Muscle layer of duodenum (tissue), 2 donors: ENCODE measurements around the gene PHLDA1.

ENCODE experiments used
- H3K27ac ChIP-seq: one replicate; pipeline ENCODE4 v1.7.0; 2013; ENCODE audit warnings: mild to moderate bottlenecking, low read length
- H3K27me3 ChIP-seq: one replicate; pipeline ENCODE4 v1.7.0; 2013; ENCODE audit warnings: low read depth, mild to moderate bottlenecking, control low read depth, low read length
- H3K36me3 ChIP-seq, 2 donors: one replicate each; pipeline ENCODE4 v1.7.0; 2013; ENCODE audit warnings: low read length in 2 of 2, control low read depth in 1 of 2, mild to moderate bottlenecking in 1 of 2; ENCODE audit not compliant: insufficient read depth in 2 of 2, control insufficient read depth in 1 of 2
- H3K4me1 ChIP-seq, 2 donors: one replicate each; pipeline ENCODE4 v1.7.0; 2013; ENCODE audit warnings: low read length in 2 of 2, mild to moderate bottlenecking in 2 of 2, control low read depth in 1 of 2, moderate library complexity in 1 of 2; ENCODE audit not compliant: insufficient read depth in 2 of 2, control insufficient read depth in 1 of 2
- H3K4me3 ChIP-seq, 2 donors: one replicate each; pipeline ENCODE4 v1.7.0; 2013; ENCODE audit warnings: low read length in 2 of 2, low read depth in 1 of 2, mild to moderate bottlenecking in 1 of 2
- H3K9me3 ChIP-seq, 2 donors: one replicate each; pipeline ENCODE4 v1.7.0; 2013; ENCODE audit warnings: low read length in 2 of 2, control low read depth in 1 of 2, mild to moderate bottlenecking in 1 of 2; ENCODE audit not compliant: control insufficient read depth in 1 of 2
- donor health status: healthy.

PHLDA1 gene

DNA sequence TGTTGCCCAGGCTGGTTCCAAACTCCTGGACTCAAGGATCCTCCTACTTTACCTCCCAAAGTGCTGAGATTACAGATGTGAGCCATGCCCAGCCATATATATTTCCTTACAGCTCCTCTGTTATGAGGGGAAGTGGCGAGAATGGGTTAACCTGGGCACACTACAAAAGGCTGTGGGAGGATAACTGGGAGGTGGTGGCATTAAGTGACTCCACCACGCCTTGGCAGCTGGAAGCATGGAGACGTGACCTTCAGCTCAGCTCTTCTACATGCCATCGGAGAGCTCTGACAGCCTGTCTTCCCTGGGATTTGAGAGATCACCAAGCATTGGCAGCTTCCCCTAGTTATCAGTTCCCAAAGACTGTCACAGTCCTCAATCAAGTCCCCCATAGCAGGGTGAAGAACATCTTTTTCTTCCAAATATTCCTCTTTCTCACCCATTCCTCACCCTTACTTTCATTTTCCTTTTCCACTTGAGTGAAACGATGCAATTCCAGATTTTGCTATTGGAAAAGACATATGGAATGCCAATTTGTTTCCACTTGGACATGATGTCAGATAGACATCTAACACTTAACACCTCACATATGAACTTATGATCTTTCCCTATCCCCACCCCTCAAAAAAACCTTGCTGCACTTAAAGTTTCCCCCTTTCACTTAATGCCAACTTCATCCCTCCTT is 48.5 kb downstream of the PHLDA1 start:
- peaks cover 9 to 21% of the 10 kb centered on the region in 2 donors for H3K4me1 ChIP-seq
- H3K27me3 ChIP-seq = no peaks in the 10 kb centered on the region
- H3K27ac ChIP-seq = no peak overlapping the region
- H3K36me3 ChIP-seq = peaks cover 0 to 6% of the 10 kb centered on the region in 2 donors
- H3K4me3 ChIP-seq = peak overlapping the region; percentile 15 to 50
- H3K9me3 ChIP-seq = no peaks in the 10 kb centered on the region

DNA sequence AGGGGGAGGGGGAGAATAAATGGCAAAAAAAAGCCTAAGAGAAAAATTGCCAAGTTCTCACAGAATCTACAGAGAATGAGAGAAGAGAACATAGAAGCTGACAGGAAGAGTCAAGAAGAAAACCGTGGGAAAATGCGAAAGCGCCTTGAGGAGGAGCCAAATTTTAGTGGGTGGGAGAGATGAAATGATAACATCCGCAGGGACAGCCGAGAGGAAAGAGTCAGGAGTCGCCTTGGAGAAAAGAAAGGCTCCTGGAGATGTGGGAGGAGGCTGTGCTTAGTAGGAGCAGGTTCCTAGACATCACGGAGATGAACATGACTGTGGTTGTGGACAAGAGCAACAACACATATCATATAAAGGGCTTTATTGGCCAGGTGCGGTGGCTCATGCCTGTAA is 49.4 kb downstream of the PHLDA1 start:
- no peak overlapping the region for H3K27ac ChIP-seq

DNA sequence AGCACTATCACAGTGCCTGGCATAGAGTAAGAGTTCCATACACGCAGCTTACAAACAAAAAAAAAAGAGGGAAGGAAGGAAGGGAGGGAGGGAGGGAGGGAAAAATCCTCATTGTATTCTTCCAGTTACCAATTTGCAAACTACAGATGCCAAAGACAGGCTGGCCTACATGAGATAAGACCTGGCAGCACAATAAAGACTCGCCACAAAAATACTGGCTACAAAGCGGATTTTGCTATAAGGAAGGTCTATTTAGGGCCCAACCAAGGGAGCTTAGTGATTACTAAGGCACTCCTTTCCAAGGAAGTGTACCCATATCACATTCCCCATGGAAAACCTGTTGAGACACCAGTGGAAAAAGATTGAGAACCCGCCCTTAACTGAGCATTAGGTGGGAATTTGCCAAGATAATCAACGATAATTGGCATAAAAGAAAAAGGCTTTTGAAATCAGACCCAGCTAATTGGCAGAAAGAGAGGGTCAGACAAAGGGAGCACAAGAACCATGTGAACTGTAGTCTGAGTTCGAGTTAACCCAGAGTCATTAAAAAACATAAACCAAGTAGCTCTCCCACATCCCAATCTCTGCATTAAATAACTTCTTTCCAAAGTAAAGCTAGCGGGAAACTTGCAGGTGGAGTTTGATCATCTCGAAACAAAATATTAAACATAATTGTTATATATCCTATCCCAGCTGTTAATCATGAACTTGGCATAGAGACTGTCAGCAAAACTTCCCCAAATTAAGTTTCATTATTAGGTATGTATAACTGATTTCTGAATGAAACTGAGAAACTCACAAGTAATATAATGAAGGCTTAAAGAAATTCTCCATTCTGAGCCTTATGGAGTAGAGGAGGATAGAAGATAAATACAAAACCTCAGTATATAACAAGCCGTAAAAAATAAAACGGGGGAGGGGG is 50.1 kb downstream of the PHLDA1 start:
- peaks cover 11 to 23% of the 10 kb centered on the region in 2 donors for H3K4me1 ChIP-seq
- no peak overlapping the region for H3K4me3 ChIP-seq
- H3K27me3 ChIP-seq = no peaks in the 10 kb centered on the region
- H3K27ac ChIP-seq = no peak overlapping the region
- peaks cover 0 to 7% of the 10 kb centered on the region in 2 donors for H3K36me3 ChIP-seq
- H3K9me3 ChIP-seq = no peaks in the 10 kb centered on the region

More for the DNA sequence above, 49.4 kb downstream of the PHLDA1 start:
- Histone ChIP-seq H3K36me3 (peaks cover 0 to 7% of the 10 kb centered on the region in 2 donors), H3K4me1 (peaks cover 11 to 23% of the 10 kb centered on the region in 2 donors), H3K4me3 (no peak overlapping the region), H3K9me3 (no peaks in the 10 kb centered on the region), H3K27me3 (no peaks in the 10 kb centered on the region)

GRCh38 chr12:75979181-75979580 is 52.4 kb downstream of the PHLDA1 start:
- Histone ChIP-seq H3K27me3 (no peaks in the 10 kb centered on the region), H3K4me1 (peaks cover 11 to 23% of the 10 kb centered on the region in 2 donors), H3K9me3 (no peaks in the 10 kb centered on the region), H3K36me3 (peaks cover 0 to 7% of the 10 kb centered on the region in 2 donors), H3K27ac (peak overlapping the region; percentile 86), H3K4me3 (peak overlapping the region in 1 of 2 donors; percentile 19)

DNA sequence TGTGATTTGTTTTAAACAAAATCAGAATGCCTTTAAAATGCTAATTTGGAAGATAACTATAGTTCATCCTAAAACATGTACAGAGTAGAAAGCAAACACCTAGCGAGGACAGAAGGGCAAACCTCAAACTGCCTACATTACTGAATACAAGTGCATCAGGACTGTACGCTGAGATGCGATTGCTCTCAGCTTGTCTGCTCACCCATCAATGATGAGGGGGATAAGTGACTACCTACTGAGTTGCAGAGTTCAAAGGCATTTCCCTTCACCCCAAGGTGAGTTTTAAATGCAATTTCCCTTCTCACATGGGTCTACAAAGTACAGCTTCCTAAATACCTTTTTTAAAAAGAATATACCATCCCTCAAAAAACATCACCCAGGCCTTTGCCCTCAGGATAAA is 52.9 kb downstream of the PHLDA1 start:
- Histone ChIP-seq H3K4me1 (peaks cover 11 to 23% of the 10 kb centered on the region in 2 donors), H3K4me3 (peak overlapping the region in 1 of 2 donors; percentile 19), H3K27ac (peak overlapping the region; percentile 86), H3K9me3 (no peaks in the 10 kb centered on the region), H3K27me3 (no peaks in the 10 kb centered on the region), H3K36me3 (peaks cover 0 to 7% of the 10 kb centered on the region in 2 donors)

DNA sequence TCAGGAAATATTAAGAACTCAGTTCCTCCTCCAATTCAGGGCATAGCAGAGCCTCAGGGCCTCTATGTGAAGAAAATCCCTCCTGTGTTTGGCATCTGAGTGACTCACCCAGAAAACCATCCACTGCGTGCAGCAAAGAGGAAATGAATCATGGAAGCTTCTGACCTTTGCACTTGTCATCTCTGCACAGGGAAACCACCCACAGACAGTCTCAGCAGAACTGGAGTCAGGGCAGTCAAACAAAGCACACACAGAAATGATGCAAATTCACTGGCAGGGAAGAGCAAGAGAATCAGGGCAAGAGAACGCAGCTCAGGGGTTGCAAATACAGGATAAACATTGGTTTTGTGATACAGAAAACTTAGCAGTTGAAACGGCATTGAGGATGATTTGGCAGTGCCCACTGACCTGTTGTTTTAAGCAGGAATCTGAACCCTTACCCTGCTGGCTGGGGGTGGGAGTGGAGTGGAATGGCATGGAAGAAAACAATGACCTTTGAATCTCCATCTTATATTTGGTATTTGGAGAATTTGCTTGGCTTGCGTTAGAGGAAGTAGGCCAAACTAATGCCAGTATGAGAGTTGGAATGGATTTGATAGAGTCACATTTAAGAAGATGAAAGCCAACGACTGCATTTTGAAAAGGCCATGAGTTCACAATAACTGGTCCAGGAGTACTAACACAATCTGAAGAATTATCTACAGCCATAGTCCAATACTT is 53.5 kb downstream of the PHLDA1 start:
- Histone ChIP-seq H3K4me1 (peaks cover 11 to 20% of the 10 kb centered on the region in 2 donors), H3K27ac (peak overlapping the region; percentile 86)

GRCh38 chr12:75977590-75977951 is 54.0 kb downstream of the PHLDA1 start:
- Histone ChIP-seq H3K4me1 (peaks cover 11 to 19% of the 10 kb centered on the region in 2 donors), H3K27ac (peak overlapping the region; percentile 86), H3K4me3 (no peak overlapping the region), H3K9me3 (no peaks in the 10 kb centered on the region), H3K36me3 (peaks cover 0 to 7% of the 10 kb centered on the region in 2 donors), H3K27me3 (no peaks in the 10 kb centered on the region)

More for the DNA sequence above, 53.5 kb downstream of the PHLDA1 start:
- no peaks in the 10 kb centered on the region for H3K9me3 ChIP-seq
- peaks cover 0 to 7% of the 10 kb centered on the region in 2 donors for H3K36me3 ChIP-seq
- no peaks in the 10 kb centered on the region for H3K27me3 ChIP-seq
- peak overlapping the region in 1 of 2 donors; percentile 19 for H3K4me3 ChIP-seq

- Histone ChIP-seq H3K36me3 (peaks cover 0 to 7% of the 10 kb centered on the region in 2 donors), H3K4me3 (no peak overlapping the region), H3K9me3 (no peaks in the 10 kb centered on the region), H3K27me3 (no peaks in the 10 kb centered on the region), H3K27ac (no peak overlapping the region), H3K4me1 (peaks cover 11 to 19% of the 10 kb centered on the region in 2 donors)
Measured at GRCh38 chr12:75976913-75977312, 54.7 kb downstream of the PHLDA1 start.

DNA sequence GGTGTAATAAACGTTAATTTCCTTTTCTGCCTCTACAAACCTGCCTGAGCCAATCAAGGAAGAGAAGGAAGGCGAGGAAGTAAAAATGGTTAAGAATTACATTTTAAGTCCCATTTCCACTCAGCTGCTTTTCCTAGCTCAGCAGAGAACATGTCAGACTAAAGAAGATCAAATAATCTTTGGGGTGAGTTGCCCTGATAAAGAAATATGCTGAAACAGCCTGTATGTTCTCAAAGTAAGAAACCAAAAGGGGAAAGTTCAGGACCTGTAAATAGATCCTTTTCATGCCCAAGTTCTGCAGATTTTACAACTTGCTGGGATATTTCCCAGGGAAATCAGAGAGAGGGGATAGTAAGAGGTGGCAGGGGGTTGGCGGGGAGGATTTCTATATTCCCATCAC is 55.5 kb downstream of the PHLDA1 start:
- no peak overlapping the region for H3K27ac ChIP-seq
- H3K4me1 ChIP-seq = peaks cover 11 to 19% of the 10 kb centered on the region in 2 donors
- no peaks in the 10 kb centered on the region for H3K27me3 ChIP-seq
- H3K4me3 ChIP-seq = no peak overlapping the region
- H3K9me3 ChIP-seq = no peaks in the 10 kb centered on the region
- H3K36me3 ChIP-seq = peaks cover 0 to 7% of the 10 kb centered on the region in 2 donors

DNA sequence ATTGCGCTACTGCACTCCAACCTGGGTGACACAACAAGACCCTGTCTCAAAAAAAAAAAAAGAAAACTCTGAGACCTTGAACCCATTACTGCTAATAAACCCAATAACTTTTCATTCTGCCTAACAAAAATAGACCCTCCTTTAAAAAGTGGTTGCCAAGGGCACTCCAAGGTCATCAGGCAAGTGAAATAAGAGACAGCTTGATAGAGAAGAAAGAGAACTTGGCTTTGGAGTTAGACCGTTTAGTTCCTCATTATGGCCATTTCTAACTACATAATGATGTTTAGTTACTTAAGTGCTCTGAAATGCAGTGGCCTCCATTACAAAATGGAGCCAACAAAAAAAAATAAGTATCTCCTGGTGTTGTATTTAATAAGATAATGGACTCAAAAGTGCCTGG is 55.9 kb downstream of the PHLDA1 start:
- H3K27ac ChIP-seq = no peak overlapping the region
- peaks cover 0 to 7% of the 10 kb centered on the region in 2 donors for H3K36me3 ChIP-seq
- no peak overlapping the region for H3K4me3 ChIP-seq

More for the DNA sequence above, 55.9 kb downstream of the PHLDA1 start:
- Histone ChIP-seq H3K9me3 (no peaks in the 10 kb centered on the region), H3K4me1 (peaks cover 11 to 19% of the 10 kb centered on the region in 2 donors), H3K27me3 (no peaks in the 10 kb centered on the region)
